DMS53 (cell line): ENCODE measurements around the gene TOGARAM1.

ENCODE experiments used
- DNase-seq: peaks from one replicate; lab custom pipeline; 2025; lab: John Stamatoyannopoulos, UW

TOGARAM1 gene

GRCh38 chr14:45094275-45094674 is 132.3 kb downstream of the TOGARAM1 start:
- DNase-seq: no peak

DNA sequence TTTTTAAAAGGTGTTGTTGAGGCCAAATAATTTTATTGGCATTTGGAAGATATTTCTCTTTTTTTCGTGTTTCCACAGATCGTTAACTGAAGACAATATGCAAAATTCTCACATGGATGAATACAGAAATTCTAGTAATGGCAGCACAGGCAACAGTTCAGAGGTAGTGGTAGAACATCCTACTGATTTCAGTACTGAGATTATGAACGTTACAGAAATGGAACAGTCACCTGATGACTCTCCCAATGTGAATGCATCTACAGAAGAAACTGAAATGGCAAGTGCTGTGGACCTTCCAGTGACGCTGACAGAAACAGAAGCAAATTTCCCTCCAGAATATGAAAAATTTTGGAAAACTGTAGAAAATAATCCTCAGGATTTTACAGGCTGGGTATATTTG is 133.2 kb downstream of the TOGARAM1 start:
- no peak for DNase-seq

DNA sequence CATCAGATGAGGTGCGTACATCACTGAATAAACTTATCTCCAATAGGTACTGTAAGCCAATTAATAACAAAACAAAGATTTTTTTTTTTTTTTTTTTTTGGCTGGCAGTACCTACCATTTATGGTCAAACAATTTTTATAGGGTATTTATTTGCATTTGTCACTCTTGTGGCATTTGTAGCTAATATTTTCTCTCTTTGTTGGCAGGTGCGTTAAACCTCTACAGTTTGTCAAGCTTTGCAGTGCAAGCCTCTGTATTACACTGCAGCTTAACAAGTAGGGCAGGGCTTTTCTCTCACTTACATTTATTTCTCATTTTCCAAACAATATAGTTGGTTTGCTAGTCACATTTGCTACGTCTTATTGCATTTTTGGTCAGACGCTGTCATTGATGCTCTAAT is 134.2 kb downstream of the TOGARAM1 start:
- DNase-seq: no peak

DNA sequence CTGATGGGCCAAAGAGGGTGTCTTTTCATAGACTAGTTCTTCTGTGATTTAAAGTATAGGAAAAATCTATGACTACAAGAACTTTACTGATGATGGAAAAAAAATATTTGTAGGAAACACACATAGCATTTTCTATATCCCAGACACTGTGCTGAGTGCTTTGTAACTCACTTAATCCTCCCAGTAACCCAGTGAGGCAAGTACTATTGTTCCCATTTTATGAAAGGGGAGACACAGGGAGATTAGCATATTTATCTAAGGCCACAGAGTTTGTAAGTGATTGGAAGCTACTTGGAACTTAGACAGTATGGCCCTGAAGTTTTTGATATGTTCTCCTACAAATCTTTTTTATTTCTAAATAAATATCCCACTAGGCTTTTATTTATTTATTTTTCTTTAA is 141.8 kb downstream of the TOGARAM1 start:
- DNase-seq: no peak

DNA sequence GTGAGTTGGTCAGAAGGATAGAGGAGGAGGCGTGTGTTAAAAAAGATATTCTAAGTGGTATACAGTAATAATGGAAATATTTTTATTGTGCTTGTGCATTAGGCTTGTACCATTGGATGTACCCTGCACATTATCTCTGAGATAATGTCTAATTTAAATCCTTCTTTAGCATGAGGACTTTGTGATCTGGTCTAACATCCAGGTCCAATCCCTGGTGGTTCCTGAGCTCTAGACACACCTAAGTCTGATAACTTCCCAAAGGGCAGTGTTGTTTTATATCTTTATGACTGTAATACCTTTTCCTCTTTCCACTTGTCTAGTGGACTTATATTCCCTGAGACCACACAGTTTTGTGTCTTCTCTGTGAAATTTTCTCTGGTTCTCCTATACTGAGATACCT is 142.6 kb downstream of the TOGARAM1 start:
- DNase-seq: no peak

DNA sequence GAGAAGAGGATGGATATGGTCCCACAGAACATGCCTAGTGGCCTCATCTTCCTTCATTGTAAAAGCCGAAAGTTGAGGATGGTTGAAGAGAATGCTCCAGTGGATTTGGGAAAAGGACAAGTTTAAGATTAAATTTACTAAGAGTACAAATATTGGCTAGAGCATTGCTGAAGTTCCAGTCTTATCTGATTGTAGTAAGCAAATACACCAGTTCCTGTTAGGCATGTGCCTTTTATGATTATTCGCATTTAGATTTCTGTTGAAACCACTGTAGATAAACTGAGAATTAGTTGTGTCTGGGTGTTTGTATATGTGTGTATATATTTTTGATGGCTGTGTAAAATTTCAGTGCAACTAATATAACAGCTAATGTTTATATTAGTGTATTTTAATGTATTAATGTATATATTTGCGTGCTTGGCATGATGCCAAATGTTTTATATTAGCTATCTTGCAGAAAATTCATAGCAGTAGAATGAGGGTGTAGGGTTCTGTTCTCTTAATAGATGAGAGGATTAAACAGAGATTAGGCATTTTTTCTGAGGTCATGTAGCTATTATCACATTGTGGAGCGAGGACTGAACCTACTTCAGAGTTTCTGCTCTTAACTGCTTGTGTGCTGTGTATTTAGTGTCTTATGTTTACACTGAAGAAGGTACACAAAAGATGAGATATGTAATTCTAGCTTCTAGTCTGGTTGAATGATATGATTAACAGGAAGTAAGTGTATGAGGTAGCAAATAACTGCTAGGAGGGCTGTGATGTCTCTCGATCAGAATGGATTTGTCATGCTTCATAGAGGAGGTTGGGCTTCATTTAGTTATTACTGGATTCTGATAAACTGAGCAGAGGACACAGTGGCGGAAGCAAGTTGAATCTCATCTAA is 151.1 kb downstream of the TOGARAM1 start:
- peak; percentile 92 for DNase-seq

- DNase-seq: no peak
These were observed 152.3 kb downstream of the TOGARAM1 start for GRCh38 chr14:45114327-45114726.

- no peak for DNase-seq
These were observed 156.6 kb downstream of the TOGARAM1 start for GRCh38 chr14:45118594-45118993.

DNA sequence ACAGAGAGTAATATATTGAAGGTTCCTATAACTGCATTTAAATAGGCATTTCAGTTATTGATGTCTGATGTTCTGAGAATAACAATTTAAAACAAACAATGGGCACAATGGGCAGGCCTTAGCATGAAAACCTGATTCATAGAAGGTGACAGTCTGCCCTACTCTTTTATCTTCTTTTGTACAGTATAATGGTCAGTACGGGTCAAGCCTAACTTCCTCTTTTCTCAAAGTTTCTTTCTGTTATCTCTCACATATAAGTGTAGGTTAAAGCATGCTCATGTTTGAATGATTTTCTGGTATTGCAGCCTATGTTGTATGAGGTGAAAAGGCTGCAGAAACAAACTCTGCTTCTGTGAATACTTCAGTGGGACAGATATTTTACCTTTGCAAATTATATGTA is 158.1 kb downstream of the TOGARAM1 start:
- DNase-seq: no peak

DNA sequence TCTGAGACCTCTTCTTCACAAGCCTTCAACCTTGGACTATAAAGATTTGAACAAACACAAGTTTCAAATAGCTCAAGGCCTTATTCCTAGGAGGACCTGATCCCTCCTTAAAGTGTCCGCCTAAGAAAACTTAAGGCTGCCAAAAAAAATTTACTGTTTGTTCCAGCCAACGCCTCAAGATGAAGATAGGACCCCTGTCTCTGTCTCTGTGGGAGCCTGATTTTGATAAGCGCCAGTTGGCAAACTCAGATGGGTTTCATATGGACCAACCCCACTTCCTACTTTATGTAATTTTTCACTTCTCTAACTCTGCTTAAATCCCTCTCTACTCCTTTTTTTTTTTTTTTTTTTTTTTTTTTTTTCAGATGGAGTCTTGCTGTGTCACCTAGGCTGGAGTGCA is 161.3 kb downstream of the TOGARAM1 start:
- DNase-seq: no peak
